Measurements from ENCODE around the gene FAM83E.
A peak's percentile ranks its signal among the peaks of the same experiment; 100 is the strongest.
"Not testable (repeated sequence)": the region's sequence is repeated elsewhere in the genome, so short reads cannot be mapped to it uniquely, and the experiment has no call there.

The FAM83E gene

GRCh38 chr19:48639483-48640375, 24.9 kb upstream of the FAM83E start:
- DNase-seq: no peak

- no peak for DNase-seq
These were observed 24.0 kb upstream of the FAM83E start for GRCh38 chr19:48638831-48639381.

- DNase-seq: peak; percentile 86
These were observed 23.3 kb upstream of the FAM83E start for GRCh38 chr19:48637948-48638830.

- DNase-seq: peak; percentile 97
These were observed 22.6 kb upstream of the FAM83E start for GRCh38 chr19:48637449-48637947.

DNA sequence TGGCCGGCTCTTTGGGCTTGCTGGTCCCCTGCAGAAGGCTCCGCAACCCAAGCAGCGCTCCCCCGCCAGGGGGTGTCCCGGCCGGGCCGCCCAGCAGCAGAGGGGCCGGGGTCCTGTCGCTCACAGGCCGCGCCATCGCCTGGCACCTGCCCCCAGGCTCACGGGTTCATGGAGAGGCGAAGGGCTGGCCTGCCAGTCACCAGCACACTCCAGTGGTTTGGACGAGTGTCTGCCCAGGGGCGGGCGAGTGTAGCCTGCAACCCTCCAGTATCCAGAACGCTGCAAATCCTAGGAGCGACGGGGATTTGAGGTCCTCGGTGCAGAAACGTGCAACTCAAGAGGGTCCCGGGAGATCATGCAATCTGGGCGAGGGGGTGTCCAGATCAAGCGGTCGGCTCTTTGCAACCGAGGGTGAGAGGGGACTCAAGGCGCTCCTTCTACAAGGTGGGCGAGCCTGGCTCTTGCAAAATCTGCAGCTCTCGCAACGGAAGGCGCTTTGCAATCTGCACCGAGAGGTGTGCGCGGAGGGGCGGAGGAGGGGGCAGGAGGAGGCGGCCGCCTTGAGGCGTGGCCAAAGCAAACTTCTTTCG, 22.1 kb upstream of the FAM83E start, which contains the start of gene DBP:
TSS of gene DBP (minus strand) at position 521 of the 590 bp plus-strand sequence. CDS start at position 136, 385 bp downstream.
- DNase-seq: no peak

DNA sequence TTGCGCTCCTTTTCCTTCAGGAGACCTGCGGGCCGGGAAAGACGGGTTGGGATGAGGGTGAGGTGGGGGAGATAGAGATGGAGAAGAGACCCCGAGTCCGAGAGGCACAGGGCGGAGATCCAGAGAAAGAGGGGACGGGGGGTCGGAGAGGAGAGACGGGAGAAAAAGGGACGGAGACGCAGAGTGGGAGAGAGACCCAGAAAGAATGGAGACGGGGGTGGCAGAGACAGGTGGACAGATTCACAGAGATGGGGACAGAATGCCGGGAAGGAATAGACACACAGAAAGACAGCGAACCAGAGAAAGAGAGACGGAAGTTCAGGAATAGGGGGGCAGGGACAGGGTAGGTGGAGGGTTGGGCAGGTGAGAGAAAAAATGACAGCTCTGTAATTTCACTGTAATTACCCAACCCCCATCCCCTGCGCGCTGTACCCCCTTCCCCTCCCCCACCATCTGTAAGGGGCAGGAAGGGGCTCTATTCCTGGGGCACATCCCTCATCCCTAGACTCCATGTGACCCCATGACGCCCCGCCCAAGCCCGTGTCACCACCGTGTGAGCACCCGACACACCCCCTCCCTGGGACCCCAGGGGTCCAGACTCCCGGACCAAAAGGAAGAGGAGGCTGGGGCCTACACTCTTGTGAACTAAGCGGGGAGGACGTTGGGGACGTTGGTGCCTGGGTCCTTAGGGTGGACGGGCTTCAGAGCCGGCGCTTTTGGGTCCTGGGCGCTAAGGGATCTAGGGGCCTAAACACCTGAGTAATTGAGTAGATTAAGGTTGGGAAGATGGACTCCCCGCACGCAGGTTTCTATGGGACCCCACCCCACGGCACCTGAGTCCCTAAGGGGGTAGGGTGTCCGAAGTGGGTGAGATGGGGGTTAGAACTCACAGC, 21.3 kb upstream of the FAM83E start:
- no peak for DNase-seq

DNA sequence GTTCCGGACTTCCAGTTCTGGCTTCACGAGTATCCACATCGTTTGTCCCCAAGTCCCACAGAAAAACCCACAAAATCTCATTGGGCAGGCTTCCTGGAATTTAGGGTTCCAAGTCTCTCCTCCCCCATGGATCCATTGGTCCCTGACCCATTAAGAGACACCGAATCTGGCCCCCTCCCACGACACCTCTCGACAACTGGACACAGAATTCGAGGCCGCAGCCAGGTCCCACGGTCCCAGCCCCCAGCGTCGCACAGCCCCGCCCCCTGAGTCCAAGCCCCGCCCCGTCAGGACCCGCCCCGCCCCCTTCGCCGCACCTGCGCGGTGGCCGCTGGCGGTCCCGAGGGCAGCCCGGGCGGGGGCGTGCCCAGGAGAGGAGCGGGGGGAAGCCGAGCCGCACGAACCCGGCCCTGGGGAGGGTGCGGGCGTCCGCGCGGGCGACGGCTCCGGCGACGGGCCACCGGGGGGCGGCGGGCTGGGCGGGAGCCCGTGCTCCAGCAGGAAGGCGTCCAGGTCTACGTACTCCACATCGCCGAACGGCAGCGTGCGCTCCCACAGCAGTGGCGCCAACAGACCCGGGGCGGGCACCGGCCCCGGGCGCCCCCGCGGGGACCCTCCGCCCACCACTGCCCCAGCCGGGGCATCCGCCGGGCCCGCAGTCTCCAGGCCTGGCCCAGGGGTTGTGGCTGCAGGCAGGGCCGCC, 20.5 kb upstream of the FAM83E start:
- no peak for DNase-seq

- peak; percentile 91 for DNase-seq
These were observed 19.8 kb upstream of the FAM83E start for GRCh38 chr19:48634424-48635262.

DNA sequence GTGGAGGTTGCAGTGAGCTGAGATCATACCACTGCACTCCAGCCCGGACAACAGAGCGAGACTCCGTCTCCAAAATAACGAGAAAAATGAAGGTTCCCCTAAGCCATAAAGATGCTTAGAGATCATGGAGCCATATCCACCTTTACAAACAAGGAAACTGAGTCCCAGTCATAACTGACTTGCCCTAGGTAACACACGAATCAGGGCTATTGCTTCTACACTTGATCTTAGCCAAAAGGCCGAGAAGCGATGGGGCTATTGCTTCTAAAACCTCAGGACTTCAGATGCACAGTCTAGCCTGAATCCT, 19.1 kb upstream of the FAM83E start:
- no peak for DNase-seq

GRCh38 chr19:48633148-48634035, 18.5 kb upstream of the FAM83E start:
- no peak for DNase-seq

- DNase-seq: no peak
These were observed 17.8 kb upstream of the FAM83E start for GRCh38 chr19:48632692-48633147.

- not testable (repeated sequence) for DNase-seq
These were observed 17.4 kb upstream of the FAM83E start for GRCh38 chr19:48632286-48632685.

DNA sequence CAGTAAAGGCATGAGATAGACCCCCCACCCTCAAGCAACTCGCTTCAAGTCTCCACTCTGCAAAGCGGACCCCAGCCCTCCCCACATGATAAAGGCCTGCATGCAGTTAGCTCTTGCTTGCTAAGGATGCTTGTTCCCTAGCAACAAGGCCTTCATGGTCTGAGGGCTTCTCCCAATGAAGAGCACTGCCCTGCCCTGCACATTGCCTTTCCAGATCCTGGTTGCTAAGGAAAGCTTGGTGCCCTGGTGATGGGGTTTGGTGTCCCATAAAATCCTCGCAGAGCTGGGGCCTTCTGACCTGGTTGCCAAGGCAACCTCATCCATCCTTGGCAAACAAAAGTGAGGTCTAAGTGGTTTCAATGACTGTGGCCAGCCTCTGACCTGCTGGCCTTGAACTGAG, 16.3 kb upstream of the FAM83E start:
- no peak for DNase-seq

DNA sequence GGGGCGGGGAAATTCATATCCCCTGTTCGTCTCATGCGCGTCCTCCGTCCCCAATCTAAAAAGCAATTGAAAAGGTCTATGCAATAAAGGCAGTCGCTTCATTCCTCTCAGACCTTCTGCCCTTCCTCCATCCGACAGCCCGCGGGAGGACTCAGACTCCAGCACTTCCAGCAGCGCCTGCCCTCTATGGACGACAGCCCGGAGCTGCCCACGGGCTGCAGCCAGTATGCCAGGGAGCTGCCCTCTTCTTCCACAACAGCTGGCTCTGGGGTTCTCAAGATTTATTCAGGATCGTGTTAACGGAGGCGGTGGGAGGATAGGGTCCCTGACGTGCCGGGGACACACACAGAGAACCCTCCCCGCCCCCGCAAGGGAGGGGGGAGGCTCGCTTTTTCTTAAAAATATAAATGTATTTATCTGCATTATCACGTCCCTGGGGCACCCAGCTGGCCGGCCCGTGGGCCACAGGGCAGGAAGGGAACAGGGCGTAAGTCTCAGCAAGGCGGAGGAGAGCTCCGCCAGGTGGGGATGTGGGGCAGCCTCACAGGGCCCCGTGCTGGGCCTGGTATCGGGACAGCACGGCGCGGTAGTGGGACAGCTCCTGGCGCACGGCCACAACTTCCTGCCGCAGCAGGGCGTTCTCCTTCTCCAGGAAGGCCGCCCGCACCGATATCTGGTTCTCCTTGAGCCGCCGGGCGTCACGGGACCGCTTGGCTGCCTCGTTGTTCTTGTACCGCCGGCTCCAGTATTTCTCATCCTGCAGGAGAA, 15.6 kb upstream of the FAM83E start:
- no peak for DNase-seq

DNA sequence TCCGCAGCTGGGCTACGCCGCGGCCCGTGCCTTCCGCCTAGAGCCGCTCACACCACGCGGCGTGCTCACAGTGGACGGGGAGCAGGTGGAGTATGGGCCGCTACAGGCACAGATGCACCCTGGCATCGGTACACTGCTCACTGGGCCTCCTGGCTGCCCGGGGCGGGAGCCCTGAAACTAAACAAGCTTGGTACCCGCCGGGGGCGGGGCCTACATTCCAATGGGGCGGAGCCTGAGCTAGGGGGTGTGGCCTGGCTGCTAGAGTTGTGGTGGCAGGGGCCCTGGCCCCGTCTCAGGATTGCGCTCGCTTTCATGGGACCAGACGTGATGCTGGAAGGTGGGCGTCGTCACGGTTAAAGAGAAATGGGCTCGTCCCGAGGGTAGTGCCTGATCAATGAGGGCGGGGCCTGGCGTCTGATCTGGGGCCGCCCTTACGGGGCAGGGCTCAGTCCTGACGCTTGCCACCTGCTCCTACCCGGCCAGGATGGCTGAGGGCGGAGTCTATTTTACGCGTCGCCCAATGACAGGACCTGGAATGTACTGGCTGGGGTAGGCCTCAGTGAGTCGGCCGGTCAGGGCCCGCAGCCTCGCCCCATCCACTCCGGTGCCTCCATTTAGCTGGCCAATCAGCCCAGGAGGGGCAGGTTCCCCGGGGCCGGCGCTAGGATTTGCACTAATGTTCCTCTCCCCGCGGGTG, 14.9 kb upstream of the FAM83E start:
- no peak for DNase-seq

DNA sequence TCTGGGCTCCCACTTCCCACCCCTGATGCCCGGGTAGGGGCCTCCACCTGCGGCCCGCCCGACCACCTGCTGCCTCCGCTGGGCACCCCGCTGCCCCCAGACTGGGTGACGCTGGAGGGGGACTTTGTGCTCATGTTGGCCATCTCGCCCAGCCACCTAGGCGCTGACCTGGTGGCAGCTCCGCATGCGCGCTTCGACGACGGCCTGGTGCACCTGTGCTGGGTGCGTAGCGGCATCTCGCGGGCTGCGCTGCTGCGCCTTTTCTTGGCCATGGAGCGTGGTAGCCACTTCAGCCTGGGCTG, 14.4 kb upstream of the FAM83E start:
- no peak for DNase-seq

GRCh38 chr19:48628486-48629296, 13.8 kb upstream of the FAM83E start:
- DNase-seq: no peak

Data from NCI-H187 treated with DMSO at 0.1 percent for 48 hours (cell line).